ENCODE results near the gene PLCL1.

DNA sequence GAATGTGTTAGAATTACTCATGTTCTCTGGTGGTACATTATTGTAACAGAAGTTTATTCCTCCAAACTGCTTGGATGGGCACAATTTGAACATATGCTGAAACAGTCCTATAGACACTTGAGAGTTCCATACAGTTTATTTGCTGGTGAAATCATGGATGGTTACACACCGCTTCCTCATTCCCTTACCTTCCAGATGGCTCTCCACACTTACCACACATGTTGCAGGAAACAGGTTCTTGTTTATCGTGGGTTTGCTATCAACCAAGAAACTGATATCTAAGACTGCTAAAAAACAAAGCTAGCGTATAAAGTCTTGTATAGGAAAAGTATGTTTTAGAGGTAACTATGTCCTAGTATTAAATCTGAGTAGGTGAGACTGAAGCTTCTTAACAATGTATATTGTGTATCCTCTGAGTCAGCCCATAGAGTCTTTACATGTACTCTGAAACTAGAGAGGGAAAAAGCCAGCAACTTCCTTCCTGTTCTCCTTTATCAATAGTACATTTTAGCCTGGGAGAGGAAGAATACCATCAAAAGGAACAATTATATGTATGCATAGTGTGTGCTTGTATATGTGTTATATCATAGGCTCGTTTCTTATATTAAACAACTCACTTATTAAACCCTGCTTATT lies 313.1 kb downstream of the PLCL1 start:
- TF ChIP-seq, protein P1, sequence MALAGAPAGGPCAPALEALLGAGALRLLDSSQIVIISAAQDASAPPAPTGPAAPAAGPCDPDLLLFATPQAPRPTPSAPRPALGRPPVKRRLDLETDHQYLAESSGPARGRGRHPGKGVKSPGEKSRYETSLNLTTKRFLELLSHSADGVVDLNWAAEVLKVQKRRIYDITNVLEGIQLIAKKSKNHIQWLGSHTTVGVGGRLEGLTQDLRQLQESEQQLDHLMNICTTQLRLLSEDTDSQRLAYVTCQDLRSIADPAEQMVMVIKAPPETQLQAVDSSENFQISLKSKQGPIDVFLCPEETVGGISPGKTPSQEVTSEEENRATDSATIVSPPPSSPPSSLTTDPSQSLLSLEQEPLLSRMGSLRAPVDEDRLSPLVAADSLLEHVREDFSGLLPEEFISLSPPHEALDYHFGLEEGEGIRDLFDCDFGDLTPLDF (CRISPR knock-in tag; IDR thresholded peaks at IDR 0.05): no peak
- TF ChIP-seq, protein P2, sequence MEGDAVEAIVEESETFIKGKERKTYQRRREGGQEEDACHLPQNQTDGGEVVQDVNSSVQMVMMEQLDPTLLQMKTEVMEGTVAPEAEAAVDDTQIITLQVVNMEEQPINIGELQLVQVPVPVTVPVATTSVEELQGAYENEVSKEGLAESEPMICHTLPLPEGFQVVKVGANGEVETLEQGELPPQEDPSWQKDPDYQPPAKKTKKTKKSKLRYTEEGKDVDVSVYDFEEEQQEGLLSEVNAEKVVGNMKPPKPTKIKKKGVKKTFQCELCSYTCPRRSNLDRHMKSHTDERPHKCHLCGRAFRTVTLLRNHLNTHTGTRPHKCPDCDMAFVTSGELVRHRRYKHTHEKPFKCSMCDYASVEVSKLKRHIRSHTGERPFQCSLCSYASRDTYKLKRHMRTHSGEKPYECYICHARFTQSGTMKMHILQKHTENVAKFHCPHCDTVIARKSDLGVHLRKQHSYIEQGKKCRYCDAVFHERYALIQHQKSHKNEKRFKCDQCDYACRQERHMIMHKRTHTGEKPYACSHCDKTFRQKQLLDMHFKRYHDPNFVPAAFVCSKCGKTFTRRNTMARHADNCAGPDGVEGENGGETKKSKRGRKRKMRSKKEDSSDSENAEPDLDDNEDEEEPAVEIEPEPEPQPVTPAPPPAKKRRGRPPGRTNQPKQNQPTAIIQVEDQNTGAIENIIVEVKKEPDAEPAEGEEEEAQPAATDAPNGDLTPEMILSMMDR (IDR thresholded peaks at IDR 0.05): no peak
- TF ChIP-seq TP53 (CRISPR knock-in tag; IDR thresholded peaks at IDR 0.05) (no peak), GABPB1 (CRISPR knock-in tag; IDR thresholded peaks at IDR 0.05) (no peak), FOXP1 (CRISPR knock-in tag; IDR thresholded peaks at IDR 0.05; ENCODE audit: borderline replicate concordance) (no peak), SMAD3 (CRISPR knock-in tag; IDR thresholded peaks at IDR 0.05; ENCODE audit: borderline replicate concordance) (no peak), ELF4 (CRISPR knock-in tag; IDR thresholded peaks at IDR 0.05; ENCODE audit: low read depth) (no peak), ATF1 (CRISPR knock-in tag; IDR thresholded peaks at IDR 0.05) (no peak), CBFB (CRISPR knock-in tag; IDR thresholded peaks at IDR 0.05; ENCODE audit: low read depth) (no peak), ZNF219 (CRISPR knock-in tag; IDR thresholded peaks at IDR 0.05; ENCODE audit: borderline replicate concordance) (no peak), ESRRA (CRISPR knock-in tag; IDR thresholded peaks at IDR 0.05; ENCODE audit: borderline replicate concordance) (no peak)
- TF ChIP-seq, protein P3, sequence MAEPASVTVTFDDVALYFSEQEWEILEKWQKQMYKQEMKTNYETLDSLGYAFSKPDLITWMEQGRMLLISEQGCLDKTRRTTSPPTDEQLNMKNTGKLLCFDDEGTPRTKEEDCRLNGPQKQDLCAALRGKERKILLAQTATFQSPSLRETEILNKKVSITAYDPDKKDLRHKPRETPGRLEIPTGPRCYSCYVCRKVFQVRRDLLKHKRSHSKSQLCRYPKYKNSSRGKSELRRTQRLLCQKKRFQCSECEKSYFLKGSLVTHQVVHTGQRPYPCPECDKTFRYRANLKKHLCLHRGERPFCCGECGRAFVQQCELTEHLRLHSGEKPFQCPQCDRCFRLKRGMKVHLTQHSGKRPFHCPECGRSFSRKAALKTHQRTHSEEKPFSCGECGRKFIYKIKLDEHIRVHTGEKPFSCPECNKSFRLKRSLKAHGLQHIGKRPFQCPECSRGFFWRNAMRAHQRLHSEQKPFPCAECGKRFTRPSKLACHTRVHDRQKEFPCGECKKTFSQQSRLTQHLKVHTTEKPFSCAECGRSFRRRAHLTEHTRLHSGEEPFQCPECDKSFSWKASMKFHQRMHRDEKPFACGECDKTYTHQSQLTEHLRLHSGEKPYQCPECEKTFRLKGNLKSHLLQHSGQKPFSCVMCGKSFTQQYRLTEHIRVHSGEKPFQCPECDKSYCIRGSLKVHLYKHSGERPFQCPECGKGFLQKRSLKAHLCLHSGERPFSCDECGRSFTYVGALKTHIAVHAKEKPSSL (CRISPR knock-in tag; conservative IDR thresholded peaks at IDR 0.05): no peak

All from WTC11 (cell line).